Endodermal cell (in vitro differentiated cells): ENCODE results near the gene SPHK1. TPM values are rescaled to one million over a fixed set of nuclear protein-coding genes. Genes with fewer than 3 reads are reported as not detected.

Experiments
- DNase-seq: peaks from one replicate; pipeline ENCODE4 v3.0.0-alpha.2; 2017
- H3K27ac ChIP-seq: 2 replicates; pipeline ENCODE4 v1.5.1; 2013; ENCODE audit warnings: mild to moderate bottlenecking, low read depth, low read length, moderate library complexity
- H3K27me3 ChIP-seq: 2 replicates; pipeline ENCODE4 v1.6.1; 2013; ENCODE audit warnings: mild to moderate bottlenecking, low read length, moderate library complexity; ENCODE audit not compliant: insufficient read depth, control insufficient read depth, poor library complexity, severe bottlenecking
- H3K36me3 ChIP-seq: 2 replicates; pipeline ENCODE4 v1.7.0; 2013; ENCODE audit warnings: mild to moderate bottlenecking, low read length, moderate library complexity; ENCODE audit not compliant: control insufficient read depth, insufficient read depth
- H3K4me1 ChIP-seq: one replicate; pipeline ENCODE4 v1.7.0; 2013; ENCODE audit warnings: low read length; ENCODE audit not compliant: control insufficient read depth, insufficient read depth
- H3K4me3 ChIP-seq: 2 replicates; pipeline ENCODE4 v1.5.1; 2013; ENCODE audit warnings: mild to moderate bottlenecking, low read length, moderate library complexity
- H3K9ac ChIP-seq: 2 replicates; pipeline ENCODE4 v1.6.1; 2013; ENCODE audit warnings: mild to moderate bottlenecking, low read length, moderate library complexity; ENCODE audit not compliant: poor library complexity, severe bottlenecking; ENCODE audit errors: extremely low read depth
- H3K9me3 ChIP-seq: 2 replicates; pipeline ENCODE4 v1.6.1; 2013; ENCODE audit warnings: mild to moderate bottlenecking, low read length, moderate library complexity; ENCODE audit not compliant: control insufficient read depth
- H3K27ac Mint-ChIP-seq: 2 replicates; pipeline ENCODE4 v1.8.0; 2020; ENCODE audit warnings: mixed read lengths
- H3K27me3 Mint-ChIP-seq: 2 replicates; pipeline ENCODE4 v1.8.0; 2021; ENCODE audit warnings: mild to moderate bottlenecking, mixed read lengths; ENCODE audit not compliant: insufficient read depth
- H3K36me3 Mint-ChIP-seq: 2 replicates; pipeline ENCODE4 v1.8.0; 2020; ENCODE audit warnings: low read depth, mixed read lengths
- H3K4me1 Mint-ChIP-seq: 2 replicates; pipeline ENCODE4 v1.8.0; 2020; ENCODE audit warnings: mixed read lengths
- H3K4me3 Mint-ChIP-seq: 2 replicates; pipeline ENCODE4 v1.8.0; 2020; ENCODE audit warnings: mild to moderate bottlenecking, moderate library complexity, mixed read lengths
- H3K9me3 Mint-ChIP-seq: 2 replicates; pipeline ENCODE4 v1.8.0; 2020; ENCODE audit warnings: mild to moderate bottlenecking, mixed read lengths
- CTCF ChIP-seq: fragments of 200-600 bp; sonication (generic); conservative IDR thresholded peaks from 2 replicates; pipeline ENCODE4 v1.5.0; 2021; ENCODE audit warnings: antibody characterized with exemption, mild to moderate bottlenecking
- WGBS, 2 experiments: methylation state at CpG; one replicate each; pipeline versions ENCODE4 v1.1.5 to v1.1.7; 2013; ENCODE audit warnings: missing lambda C conversion rate in 2 of 2, mixed read lengths in 1 of 2; ENCODE audit not compliant: insufficient coverage in 1 of 2, insufficient read length in 1 of 2; 5-methylcytosine and 5-hydroxymethylcytosine counted together
- total RNA-seq, 2 donors: library from RNA; stranded (reverse); fragmentation: NEBNext Ultra II Directional in 1 of 2; extraction: Animal tissue kit (Norgen Biotek cat#: 25700) in 1 of 2; gene quantifications; 2 replicates in 1 of 2; 3 replicates in 1 of 2; pipeline ENCODE4 v1.2.1, GENCODE V29; 2021

SPHK1 gene
- total RNA-seq, 2 donors from 2014 or later, result 1.5 to 1.8 TPM

DNA sequence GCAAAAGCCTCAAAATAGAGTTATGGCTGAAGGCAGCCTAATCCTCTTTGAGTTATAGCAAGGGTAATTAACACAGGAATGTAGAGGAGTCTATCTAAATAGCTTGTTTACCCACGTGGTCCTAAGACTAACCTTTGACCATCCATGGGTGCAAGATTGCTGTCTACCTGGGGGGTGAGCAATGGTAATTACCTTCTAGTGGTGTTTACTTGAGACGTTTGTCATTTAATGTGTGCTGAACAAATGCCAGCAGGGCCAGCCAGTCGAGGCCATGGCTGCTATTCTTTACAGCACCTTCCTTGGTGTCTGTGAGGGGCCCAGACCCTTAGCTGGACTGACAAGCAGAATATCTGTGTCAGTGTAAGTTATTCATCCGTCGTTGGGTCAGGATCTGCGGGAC lies 16.8 kb upstream of the SPHK1 start:
- Mint-ChIP-seq H3K27ac (peak overlapping the region; percentile 76), H3K27me3 (peaks cover 3% of the 10 kb centered on the region), H3K4me3 (no peak overlapping the region), H3K4me1 (peaks cover 7% of the 10 kb centered on the region), H3K36me3 (no peaks in the 10 kb centered on the region), H3K9me3 (peaks cover 12% of the 10 kb centered on the region)
- Histone ChIP-seq H3K27me3 (no peaks in the 10 kb centered on the region), H3K9ac (no peak overlapping the region), H3K4me1 (no peaks in the 10 kb centered on the region), H3K9me3 (peaks cover 7% of the 10 kb centered on the region), H3K36me3 (no peaks in the 10 kb centered on the region), H3K27ac (no peak overlapping the region), H3K4me3 (no peak overlapping the region)
- TF ChIP-seq CTCF, result no peak
- no peak for DNase-seq
- 76 to 86% methylated on average over 4 to 6 of the region's 6 CpGs for WGBS, 2 experiments

- no peak overlapping the region for H3K27ac Mint-ChIP-seq
- peaks cover 7% of the 10 kb centered on the region for H3K4me1 Mint-ChIP-seq
- H3K27me3 ChIP-seq, result no peaks in the 10 kb centered on the region
- no peak overlapping the region for H3K4me3 ChIP-seq
- TF ChIP-seq CTCF, result no peak
- no peaks in the 10 kb centered on the region for H3K36me3 ChIP-seq
- H3K9ac ChIP-seq, result no peak overlapping the region
- H3K27ac ChIP-seq, result no peak overlapping the region
- H3K4me1 ChIP-seq, result no peaks in the 10 kb centered on the region
- no peak for DNase-seq
- 95 to 96% methylated on average over 4 to 11 of the region's 11 CpGs for WGBS, 2 experiments
- H3K36me3 Mint-ChIP-seq, result no peaks in the 10 kb centered on the region
- H3K27me3 Mint-ChIP-seq, result peaks cover 3% of the 10 kb centered on the region
- no peak overlapping the region for H3K4me3 Mint-ChIP-seq
- H3K9me3 Mint-ChIP-seq, result peaks cover 12% of the 10 kb centered on the region
- peaks cover 7% of the 10 kb centered on the region for H3K9me3 ChIP-seq
Observed at GRCh38 chr17:76368545-76368944, 15.9 kb upstream of the SPHK1 start.

- Histone ChIP-seq H3K27me3 (no peaks in the 10 kb centered on the region), H3K9me3 (peaks cover 7% of the 10 kb centered on the region), H3K9ac (no peak overlapping the region), H3K27ac (peak overlapping the region; percentile 11), H3K4me1 (no peaks in the 10 kb centered on the region), H3K36me3 (no peaks in the 10 kb centered on the region), H3K4me3 (no peak overlapping the region)
- no peaks in the 10 kb centered on the region for H3K36me3 Mint-ChIP-seq
- no peak for DNase-seq
- H3K9me3 Mint-ChIP-seq, result peaks cover 12% of the 10 kb centered on the region
- peaks cover 10% of the 10 kb centered on the region for H3K4me1 Mint-ChIP-seq
- H3K27me3 Mint-ChIP-seq, result peaks cover 3% of the 10 kb centered on the region
- H3K27ac Mint-ChIP-seq, result no peak overlapping the region
- no peak for TF ChIP-seq CTCF
- 87 to 92% methylated on average over 10 of the region's 10 CpGs for WGBS, 2 experiments
- no peak overlapping the region for H3K4me3 Mint-ChIP-seq
Observed at GRCh38 chr17:76369379-76369778, 15.0 kb upstream of the SPHK1 start.
